ENCODE results near the gene POLR3H.

The POLR3H gene

GRCh38 chr22:41528132-41528766, 16.0 kb downstream of the POLR3H start:
- TF ChIP-seq CTCF (IDR thresholded peaks at IDR 0.05; ENCODE audit: extremely low read depth, insufficient read depth, missing control alignments), result no peak
- DNase-seq (ENCODE audit: low spot score), result no peak
- in situ Hi-C loops (cut with MboI; ENCODE audit: low pct_unique_long_range_greater_than_20kb, low sequenced_read_pairs, unreplicated experiment), result no loop called here

- DNase-seq (ENCODE audit: low spot score), result peak; percentile 77
- in situ Hi-C loops (cut with MboI; ENCODE audit: low pct_unique_long_range_greater_than_20kb, low sequenced_read_pairs, unreplicated experiment), result no loop called here
- peak; percentile 88 for TF ChIP-seq CTCF (IDR thresholded peaks at IDR 0.05; ENCODE audit: extremely low read depth, insufficient read depth, missing control alignments)
Observed at GRCh38 chr22:41526830-41527799, 17.2 kb downstream of the POLR3H start.

- no peak for TF ChIP-seq CTCF (IDR thresholded peaks at IDR 0.05; ENCODE audit: extremely low read depth, insufficient read depth, missing control alignments)
- no peak for DNase-seq (ENCODE audit: low spot score)
- in situ Hi-C loops (cut with MboI; ENCODE audit: low pct_unique_long_range_greater_than_20kb, low sequenced_read_pairs, unreplicated experiment), result no loop called here
Observed at GRCh38 chr22:41526226-41526829, 17.9 kb downstream of the POLR3H start.

GRCh38 chr22:41525450-41526225, 18.6 kb downstream of the POLR3H start:
- in situ Hi-C loops (cut with MboI; ENCODE audit: low pct_unique_long_range_greater_than_20kb, low sequenced_read_pairs, unreplicated experiment), result no loop called here
- no peak for DNase-seq (ENCODE audit: low spot score)
- TF ChIP-seq CTCF (IDR thresholded peaks at IDR 0.05; ENCODE audit: extremely low read depth, insufficient read depth, missing control alignments), result no peak

- TF ChIP-seq CTCF (IDR thresholded peaks at IDR 0.05; ENCODE audit: extremely low read depth, insufficient read depth, missing control alignments), result peak; percentile 6
- DNase-seq (ENCODE audit: low spot score), result peak; percentile 47
- in situ Hi-C loops (cut with MboI; ENCODE audit: low pct_unique_long_range_greater_than_20kb, low sequenced_read_pairs, unreplicated experiment), result no loop called here
Observed at GRCh38 chr22:41524809-41525449, 19.3 kb downstream of the POLR3H start.
